ENCODE results near the gene GPR155.
A peak's percentile ranks its signal among the peaks of the same experiment; 100 is the strongest.

GPR155 gene

DNA sequence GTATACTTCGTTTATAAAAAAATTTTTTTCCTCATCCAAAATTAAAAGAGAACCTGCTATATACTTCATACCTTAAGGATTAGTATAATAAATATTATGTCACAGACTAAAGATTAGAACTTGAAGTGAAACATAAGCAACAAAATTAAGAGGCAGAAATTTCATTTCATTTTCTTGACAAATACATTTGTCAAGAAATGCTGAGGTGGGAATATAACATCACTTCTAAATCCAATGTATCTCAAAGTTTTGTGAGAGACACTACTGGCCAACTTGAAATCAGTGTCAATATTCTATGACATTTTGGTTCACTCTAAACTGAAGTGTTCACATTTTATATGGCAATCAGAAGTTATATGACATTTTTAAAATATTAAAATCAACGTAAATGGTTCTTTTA, 47.5 kb downstream of the GPR155 start:
- TF ChIP-seq, protein P1, sequence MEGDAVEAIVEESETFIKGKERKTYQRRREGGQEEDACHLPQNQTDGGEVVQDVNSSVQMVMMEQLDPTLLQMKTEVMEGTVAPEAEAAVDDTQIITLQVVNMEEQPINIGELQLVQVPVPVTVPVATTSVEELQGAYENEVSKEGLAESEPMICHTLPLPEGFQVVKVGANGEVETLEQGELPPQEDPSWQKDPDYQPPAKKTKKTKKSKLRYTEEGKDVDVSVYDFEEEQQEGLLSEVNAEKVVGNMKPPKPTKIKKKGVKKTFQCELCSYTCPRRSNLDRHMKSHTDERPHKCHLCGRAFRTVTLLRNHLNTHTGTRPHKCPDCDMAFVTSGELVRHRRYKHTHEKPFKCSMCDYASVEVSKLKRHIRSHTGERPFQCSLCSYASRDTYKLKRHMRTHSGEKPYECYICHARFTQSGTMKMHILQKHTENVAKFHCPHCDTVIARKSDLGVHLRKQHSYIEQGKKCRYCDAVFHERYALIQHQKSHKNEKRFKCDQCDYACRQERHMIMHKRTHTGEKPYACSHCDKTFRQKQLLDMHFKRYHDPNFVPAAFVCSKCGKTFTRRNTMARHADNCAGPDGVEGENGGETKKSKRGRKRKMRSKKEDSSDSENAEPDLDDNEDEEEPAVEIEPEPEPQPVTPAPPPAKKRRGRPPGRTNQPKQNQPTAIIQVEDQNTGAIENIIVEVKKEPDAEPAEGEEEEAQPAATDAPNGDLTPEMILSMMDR (IDR thresholded peaks at IDR 0.05), result no peak
- no peak overlapping the region for H3K4me3 Mint-ChIP-seq
- H3K36me3 Mint-ChIP-seq (ENCODE audit: low read depth), result peaks cover 4% of the 10 kb centered on the region
- H3K4me1 Mint-ChIP-seq, result no peaks in the 10 kb centered on the region
- peaks cover 3% of the 10 kb centered on the region for H3K27me3 Mint-ChIP-seq (ENCODE audit: low read depth, poor library complexity)
- no peaks in the 10 kb centered on the region for H3K9me3 Mint-ChIP-seq
- DNase-seq, result no peak
- no peak overlapping the region for H3K27ac Mint-ChIP-seq

DNA sequence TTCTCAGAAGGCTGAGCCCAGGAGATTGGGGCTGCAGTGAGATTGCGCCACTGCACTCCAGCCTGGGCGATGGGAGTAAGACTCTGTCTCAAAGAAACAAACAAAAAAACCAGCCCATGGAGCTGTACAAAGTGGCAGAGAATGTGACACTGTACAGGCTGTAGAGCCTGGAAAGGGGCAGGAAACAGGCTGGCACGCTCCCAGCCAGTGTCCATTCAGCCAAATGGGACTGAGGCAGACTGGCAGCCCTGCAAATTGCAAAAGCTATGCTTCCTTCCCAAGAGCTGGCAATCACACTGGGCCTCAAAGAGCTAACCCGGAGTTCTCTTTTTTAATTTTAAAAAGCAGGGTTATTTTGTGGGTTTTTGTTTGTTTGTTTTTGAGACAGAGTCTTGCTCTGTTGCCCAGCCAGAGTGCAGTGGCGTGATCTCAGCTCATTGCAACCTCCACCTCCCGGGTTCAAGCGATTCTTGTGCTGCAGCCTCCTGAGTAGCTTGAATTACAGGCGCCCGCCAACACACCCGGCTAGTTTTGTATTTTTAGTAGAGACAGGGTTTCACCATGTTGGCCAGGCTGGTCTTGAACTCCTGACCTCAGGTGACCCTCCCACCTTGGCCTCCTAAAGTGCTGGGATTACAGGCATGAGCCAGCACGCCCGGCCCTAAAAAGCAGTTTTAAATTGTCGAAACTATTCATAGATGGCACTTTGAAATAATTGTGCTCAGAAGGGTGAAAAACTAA, 48.5 kb downstream of the GPR155 start:
- Mint-ChIP-seq H3K36me3 (ENCODE audit: low read depth) (peaks cover 7% of the 10 kb centered on the region), H3K27ac (no peak overlapping the region), H3K27me3 (ENCODE audit: low read depth, poor library complexity) (peaks cover 3% of the 10 kb centered on the region), H3K4me3 (no peak overlapping the region), H3K4me1 (no peaks in the 10 kb centered on the region), H3K9me3 (no peaks in the 10 kb centered on the region)
- TF ChIP-seq, protein P1 (IDR thresholded peaks at IDR 0.05), result no peak
- DNase-seq, result no peak

DNA sequence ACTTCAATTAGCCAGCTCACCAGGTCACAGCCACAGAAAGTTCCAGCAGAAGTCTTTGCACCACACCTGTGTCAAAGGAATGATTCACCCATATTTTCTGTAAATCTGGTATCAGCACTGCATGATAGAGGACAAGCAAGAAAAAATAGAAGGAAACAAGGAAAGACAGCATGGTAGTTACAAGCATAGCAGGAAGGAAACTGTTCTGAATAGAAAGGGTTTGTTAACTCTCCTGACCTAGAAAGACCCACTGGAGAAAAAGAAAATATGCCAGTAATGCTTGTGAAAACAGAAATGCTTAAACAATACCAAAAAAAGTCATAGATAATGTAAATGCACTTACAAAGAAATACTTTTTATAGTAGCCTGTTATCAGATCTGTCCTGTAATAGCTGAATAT, 50.5 kb downstream of the GPR155 start:
- Mint-ChIP-seq H3K27me3 (ENCODE audit: low read depth, poor library complexity) (peaks cover 3% of the 10 kb centered on the region), H3K9me3 (no peaks in the 10 kb centered on the region), H3K4me3 (no peak overlapping the region), H3K36me3 (ENCODE audit: low read depth) (peaks cover 15% of the 10 kb centered on the region), H3K4me1 (no peaks in the 10 kb centered on the region), H3K27ac (peak overlapping the region; percentile 90)
- TF ChIP-seq, protein P1 (IDR thresholded peaks at IDR 0.05), result no peak
- DNase-seq, result no peak

DNA sequence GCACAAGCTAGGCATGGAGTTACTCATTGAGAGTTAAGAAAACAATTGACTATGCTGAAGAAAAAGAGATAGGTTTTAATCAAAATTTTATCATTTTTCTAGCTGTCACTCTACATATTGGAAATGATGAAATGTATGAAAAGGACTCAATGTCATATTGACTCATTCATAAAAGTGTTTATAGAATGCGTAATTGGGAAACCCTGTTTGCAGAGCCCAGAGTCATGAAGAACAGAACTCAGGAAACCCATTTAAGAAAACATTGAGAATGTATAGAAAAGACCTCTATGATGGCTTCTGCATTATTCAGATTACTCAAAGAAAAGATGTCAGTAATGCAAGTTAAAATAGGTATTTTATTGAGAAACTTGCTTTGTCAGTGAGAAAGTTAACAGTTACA, 54.9 kb downstream of the GPR155 start:
- Mint-ChIP-seq H3K27ac (no peak overlapping the region), H3K36me3 (ENCODE audit: low read depth) (peaks cover 57% of the 10 kb centered on the region), H3K4me3 (no peak overlapping the region), H3K27me3 (ENCODE audit: low read depth, poor library complexity) (peaks cover 3% of the 10 kb centered on the region), H3K4me1 (no peaks in the 10 kb centered on the region), H3K9me3 (peaks cover 13% of the 10 kb centered on the region)
- TF ChIP-seq, protein P1 (IDR thresholded peaks at IDR 0.05), result no peak
- no peak for DNase-seq

DNA sequence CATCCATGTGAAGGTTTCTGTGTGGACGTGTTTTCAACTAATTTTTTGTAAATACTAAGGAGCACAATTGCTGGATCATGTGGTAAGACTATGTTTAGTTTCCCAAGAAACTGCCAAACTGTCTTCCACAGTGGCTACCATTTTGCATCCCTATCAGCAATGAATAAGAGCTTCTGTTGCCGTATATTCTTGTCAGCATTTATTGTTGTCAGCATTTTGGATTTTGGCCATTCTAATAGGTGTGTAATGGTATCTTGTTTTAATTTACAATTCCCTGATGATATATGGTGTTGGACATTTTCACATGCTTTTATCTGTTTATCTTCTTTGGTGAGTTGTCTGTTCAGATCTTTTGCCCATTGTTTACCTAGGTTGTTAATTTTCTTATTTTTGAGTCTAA, 56.8 kb downstream of the GPR155 start:
- TF ChIP-seq, protein P1 (IDR thresholded peaks at IDR 0.05), result no peak
- Mint-ChIP-seq H3K27me3 (ENCODE audit: low read depth, poor library complexity) (no peaks in the 10 kb centered on the region), H3K4me1 (no peaks in the 10 kb centered on the region), H3K36me3 (ENCODE audit: low read depth) (peaks cover 62% of the 10 kb centered on the region), H3K27ac (no peak overlapping the region), H3K9me3 (peaks cover 13% of the 10 kb centered on the region), H3K4me3 (no peak overlapping the region)
- no peak for DNase-seq

DNA sequence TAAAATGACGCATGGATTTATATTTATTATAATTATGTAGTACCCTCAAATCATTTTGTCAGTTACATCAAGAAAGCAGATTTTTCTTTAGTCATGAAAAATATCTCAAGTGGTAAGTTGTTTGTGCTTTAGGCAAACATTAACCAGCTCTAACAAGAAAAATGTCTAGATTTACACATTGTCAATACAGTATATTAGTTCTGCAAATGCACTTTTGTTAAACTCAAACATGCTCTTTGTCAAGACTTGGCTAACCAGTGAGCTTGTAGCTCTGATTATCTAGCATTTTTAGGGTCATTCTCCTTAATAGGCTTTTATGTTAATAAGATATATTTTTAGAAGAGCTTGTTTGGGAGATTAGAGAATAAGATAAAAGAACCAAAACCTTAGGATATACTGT, 58.6 kb downstream of the GPR155 start:
- Mint-ChIP-seq H3K4me3 (no peak overlapping the region), H3K27ac (no peak overlapping the region), H3K4me1 (no peaks in the 10 kb centered on the region), H3K36me3 (ENCODE audit: low read depth) (peaks cover 73% of the 10 kb centered on the region), H3K9me3 (peaks cover 13% of the 10 kb centered on the region), H3K27me3 (ENCODE audit: low read depth, poor library complexity) (no peaks in the 10 kb centered on the region)
- no peak for DNase-seq
- TF ChIP-seq, protein P1 (IDR thresholded peaks at IDR 0.05), result no peak
